PC-9 (cell line): Measurements from ENCODE around the gene AFAP1. TPM values are rescaled to one million over a fixed set of nuclear protein-coding genes. Genes with fewer than 3 reads are reported as not detected.
A peak's percentile ranks its signal among the peaks of the same experiment; 100 is the strongest.

Source experiments
- BruUV-seq: library from RNA; stranded (reverse); fragments of 400-500 nt; replicated peaks from 2 replicates; lab custom pipeline; 2021; lab: Mats Ljungman, UMichigan
- CTCF ChIA-PET: fragments of 300-600 bp; sonication (Branson Sonifier 250); formaldehyde crosslinking; loops from one replicate; lab custom pipeline; 2022; ENCODE audit warnings: antibody characterized with exemption; lab: Charles Lee
- POLR2A ChIA-PET: fragments of 300-600 bp; sonication (Branson Sonifier 250); formaldehyde crosslinking; loops from one replicate; lab custom pipeline; 2022; ENCODE audit warnings: antibody characterized with exemption; ENCODE audit not compliant: unreplicated experiment; lab: Charles Lee
- DNase-seq, 2 experiments: peaks; one replicate each; pipeline versions ENCODE4 v3.0.0 to v3.0.0-alpha.2; 2015 to 2022; ENCODE audit warnings: mixed read lengths in 1 of 2
- H2AFZ ChIP-seq: fragments of 200-600 bp; sonication (generic); 2 replicates; pipeline ENCODE4 v1.8.1; 2017; ENCODE audit warnings: antibody characterized with exemption
- H3F3A ChIP-seq: fragments of 200-600 bp; sonication (generic); 2 replicates; pipeline ENCODE4 v1.8.1; 2017; ENCODE audit warnings: antibody characterized with exemption, mild to moderate bottlenecking, low read depth; ENCODE audit not compliant: insufficient read depth
- H3K27ac ChIP-seq: fragments of 200-600 bp; sonication (generic); 2 replicates; pipeline ENCODE4 v1.6.1; 2016; ENCODE audit warnings: mixed run types
- H3K27me3 ChIP-seq: fragments of 200-600 bp; sonication (generic); 2 replicates; pipeline ENCODE4 v1.6.1; 2016; ENCODE audit warnings: low read depth, mixed run types; ENCODE audit not compliant: insufficient read depth
- H3K36me3 ChIP-seq: fragments of 200-600 bp; sonication (generic); 2 replicates; pipeline ENCODE4 v1.6.1; 2016; ENCODE audit warnings: low read depth, mixed run types
- H3K4me1 ChIP-seq: fragments of 200-600 bp; sonication (generic); replicated peaks from 2 replicates; pipeline ENCODE4 v1.6.1; 2016; ENCODE audit warnings: mixed run types; ENCODE audit not compliant: insufficient read depth
- H3K4me2 ChIP-seq: fragments of 200-600 bp; sonication (generic); 2 replicates; pipeline ENCODE4 v1.6.1; 2017; ENCODE audit warnings: mixed run types
- H3K4me3 ChIP-seq: fragments of 200-600 bp; sonication (generic); 2 replicates; pipeline ENCODE4 v1.6.1; 2016; ENCODE audit warnings: mixed run types
- H3K79me2 ChIP-seq: fragments of 200-600 bp; sonication (generic); 2 replicates; pipeline ENCODE4 v1.6.1; 2017; ENCODE audit warnings: low read depth, mixed run types
- H3K9me2 ChIP-seq: fragments of 200-600 bp; sonication (generic); 2 replicates; pipeline ENCODE4 v1.8.1; 2017; ENCODE audit warnings: mild to moderate bottlenecking; ENCODE audit not compliant: insufficient read depth
- H3K9me3 ChIP-seq: fragments of 200-600 bp; sonication (generic); 2 replicates; pipeline ENCODE4 v1.8.1; 2016; ENCODE audit warnings: low read depth; ENCODE audit not compliant: insufficient read depth
- H4K20me1 ChIP-seq: fragments of 200-600 bp; sonication (generic); 2 replicates; pipeline ENCODE4 v1.8.1; 2017; ENCODE audit not compliant: insufficient read depth
- EZH2 ChIP-seq: fragments of 200-600 bp; sonication (generic); IDR thresholded peaks from 2 replicates; pipeline ENCODE4 v1.8.0; 2017; ENCODE audit warnings: antibody characterized with exemption, low read depth
- intact Hi-C: fragments of 100-400 bp; cut with micrococcal nuclease; formaldehyde crosslinking; loops from one replicate; pipeline ENCODE4 v1.10.0; 2022; ENCODE audit not compliant: unreplicated experiment
- total RNA-seq: library from RNA; stranded (reverse); gene quantifications from 2 replicates; pipeline ENCODE4 v1.2.3, GENCODE V29; 2021
- TF ChIP-seq, protein P1 (sequence below): fragments of 200-600 bp; sonication (generic); conservative IDR thresholded peaks from 2 replicates; pipeline ENCODE4 v1.6.1; 2017; ENCODE audit warnings: mixed run types, antibody characterized with exemption, mild to moderate bottlenecking, moderate library complexity

Gene AFAP1
- total RNA-seq, 1 experiment from 2014 or later: 69.6 TPM

DNA sequence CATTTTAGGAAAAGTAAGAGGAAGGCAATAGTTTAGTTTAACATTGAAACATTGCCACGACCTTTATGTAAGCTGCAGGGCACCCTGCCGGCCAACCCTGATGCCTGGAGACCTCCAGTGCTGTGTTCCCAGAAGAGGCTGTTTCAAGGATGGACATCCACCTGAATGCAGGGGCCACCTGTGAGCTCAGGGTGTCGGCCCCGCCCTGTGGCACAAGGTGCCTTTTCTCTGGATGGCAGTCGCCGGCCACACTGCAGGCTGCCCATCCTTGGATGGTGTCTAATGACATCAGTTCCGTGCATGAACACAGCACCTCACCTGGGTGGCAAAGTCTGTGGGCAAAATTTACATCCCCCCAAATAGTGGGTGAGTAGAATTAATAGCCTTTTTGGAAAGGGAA lies 180.0 kb downstream of the AFAP1 start:
- H3K36me3 ChIP-seq: no peaks in the 10 kb centered on the region; the same call in 1 of the 2 replicates
- H3K4me1 ChIP-seq: peaks cover 17% of the 10 kb centered on the region; the same call in 1 of the 2 replicates
- no peak overlapping the region for H3K4me2 ChIP-seq
- no peaks in the 10 kb centered on the region for H3K9me2 ChIP-seq
- BruUV-seq: no TSS peak
- DNase-seq: no peak
- H3K4me3 ChIP-seq: no peak overlapping the region
- no peak for TF ChIP-seq EZH2
- TF ChIP-seq, protein P1, sequence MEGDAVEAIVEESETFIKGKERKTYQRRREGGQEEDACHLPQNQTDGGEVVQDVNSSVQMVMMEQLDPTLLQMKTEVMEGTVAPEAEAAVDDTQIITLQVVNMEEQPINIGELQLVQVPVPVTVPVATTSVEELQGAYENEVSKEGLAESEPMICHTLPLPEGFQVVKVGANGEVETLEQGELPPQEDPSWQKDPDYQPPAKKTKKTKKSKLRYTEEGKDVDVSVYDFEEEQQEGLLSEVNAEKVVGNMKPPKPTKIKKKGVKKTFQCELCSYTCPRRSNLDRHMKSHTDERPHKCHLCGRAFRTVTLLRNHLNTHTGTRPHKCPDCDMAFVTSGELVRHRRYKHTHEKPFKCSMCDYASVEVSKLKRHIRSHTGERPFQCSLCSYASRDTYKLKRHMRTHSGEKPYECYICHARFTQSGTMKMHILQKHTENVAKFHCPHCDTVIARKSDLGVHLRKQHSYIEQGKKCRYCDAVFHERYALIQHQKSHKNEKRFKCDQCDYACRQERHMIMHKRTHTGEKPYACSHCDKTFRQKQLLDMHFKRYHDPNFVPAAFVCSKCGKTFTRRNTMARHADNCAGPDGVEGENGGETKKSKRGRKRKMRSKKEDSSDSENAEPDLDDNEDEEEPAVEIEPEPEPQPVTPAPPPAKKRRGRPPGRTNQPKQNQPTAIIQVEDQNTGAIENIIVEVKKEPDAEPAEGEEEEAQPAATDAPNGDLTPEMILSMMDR: no peak
- intact Hi-C loops: loop anchor here (5.0 to 10.0 kb wide), 3 partner anchors 105 to 567 kb away; partner anchors contain the start of gene SORCS2
- H2AFZ ChIP-seq: no peak overlapping the region
- no peaks in the 10 kb centered on the region for H3K27me3 ChIP-seq
- ChIA-PET CTCF (interaction anchor here (1.0 kb wide), 1 partner anchor 11 kb away, joined by 3 read pairs; no protein-coding TSS in a partner anchor), POLR2A (interaction anchor here (0.5 kb wide), 1 partner anchor 974 kb away, joined by 3 read pairs; no protein-coding TSS in a partner anchor)
- H3K27ac ChIP-seq: 0 out of 2 replicates have a peak overlapping the region, but pooled peaks have one; percentile 26
- H3K9me3 ChIP-seq: no peaks in the 10 kb centered on the region
- H3K79me2 ChIP-seq: peaks cover 100% of the 10 kb centered on the region
- peaks cover 97% of the 10 kb centered on the region for H4K20me1 ChIP-seq
- peaks cover 46% of the 10 kb centered on the region; the same call in 1 of the 2 replicates for H3F3A ChIP-seq

DNA sequence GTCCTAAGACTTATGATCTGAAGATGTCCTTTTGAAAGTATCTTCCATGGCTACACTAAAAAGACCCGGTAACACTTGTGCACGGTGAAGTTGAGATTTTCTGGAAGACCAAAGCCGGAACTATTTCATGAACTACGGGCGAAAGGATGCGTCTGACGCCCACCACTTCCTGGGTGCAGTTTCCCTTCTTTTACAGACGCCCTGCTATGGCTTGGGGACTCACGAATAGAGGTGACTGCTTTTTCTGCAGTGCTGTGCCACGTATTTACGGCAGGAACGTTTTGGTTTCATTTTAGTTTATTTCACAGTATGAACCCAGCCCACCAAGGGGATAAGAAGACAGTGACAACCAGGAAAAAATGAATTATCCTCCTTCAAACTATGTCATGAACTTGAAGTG lies 180.4 kb downstream of the AFAP1 start:
- Histone ChIP-seq H3K4me3 (no peak overlapping the region), H3K4me1 (peaks cover 17% of the 10 kb centered on the region; the same call in 1 of the 2 replicates), H3K9me3 (no peaks in the 10 kb centered on the region), H3F3A (peaks cover 45% of the 10 kb centered on the region; the same call in 1 of the 2 replicates), H3K79me2 (peaks cover 100% of the 10 kb centered on the region), H3K9me2 (no peaks in the 10 kb centered on the region), H4K20me1 (peaks cover 96% of the 10 kb centered on the region), H3K27ac (no peak overlapping the region), H3K4me2 (no peak overlapping the region), H2AFZ (no peak overlapping the region), H3K36me3 (no peaks in the 10 kb centered on the region; the same call in 1 of the 2 replicates), H3K27me3 (no peaks in the 10 kb centered on the region)
- no TSS peak for BruUV-seq
- ChIA-PET POLR2A (no interaction called here), CTCF (interaction anchor here (1.0 kb wide), 1 partner anchor 11 kb away, joined by 3 read pairs; no protein-coding TSS in a partner anchor)
- TF ChIP-seq, protein P1: no peak
- no peak for TF ChIP-seq EZH2
- no peak for DNase-seq
- intact Hi-C loops: loop anchor here (5.0 to 10.0 kb wide), 2 partner anchors 104 to 567 kb away; partner anchors contain the start of gene SORCS2

DNA sequence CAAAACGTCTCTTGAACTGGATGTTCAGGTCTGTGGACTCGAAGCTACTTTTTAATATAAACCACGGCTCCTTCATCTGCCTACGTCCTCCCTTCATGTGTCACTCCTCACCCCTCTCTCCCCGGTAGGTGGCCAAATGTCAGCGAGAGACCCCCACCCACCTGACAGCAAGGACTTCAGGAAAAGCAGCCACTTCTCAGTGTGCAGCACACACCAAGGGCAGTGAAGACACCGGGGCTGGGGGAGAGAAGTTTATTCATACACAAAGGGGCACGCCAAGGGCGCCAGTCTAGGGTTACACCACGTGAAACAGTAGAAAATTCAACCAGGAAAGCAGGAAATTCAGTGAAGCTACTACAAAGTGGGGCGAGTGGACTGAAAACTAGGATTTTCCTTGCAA lies 181.2 kb downstream of the AFAP1 start:
- TF ChIP-seq, protein P1: no peak
- TF ChIP-seq EZH2: no peak
- peaks cover 43% of the 10 kb centered on the region for H3F3A ChIP-seq
- H3K4me1 ChIP-seq: peaks cover 17% of the 10 kb centered on the region; the same call in 1 of the 2 replicates
- POLR2A ChIA-PET: interaction anchor here (0.6 kb wide), 1 partner anchor 693 kb away, joined by 4 read pairs; no protein-coding TSS in a partner anchor
- no peaks in the 10 kb centered on the region for H3K9me3 ChIP-seq
- no peaks in the 10 kb centered on the region for H3K27me3 ChIP-seq
- H3K27ac ChIP-seq: no peak overlapping the region
- H3K4me2 ChIP-seq: no peak overlapping the region
- H3K79me2 ChIP-seq: peaks cover 98% of the 10 kb centered on the region
- BruUV-seq: no TSS peak
- intact Hi-C loops: loop anchor here (5.0 to 10.0 kb wide), 2 partner anchors 104 to 566 kb away; partner anchors contain the start of gene SORCS2
- peaks cover 89% of the 10 kb centered on the region for H4K20me1 ChIP-seq
- H3K4me3 ChIP-seq: no peak overlapping the region
- no peaks in the 10 kb centered on the region for H3K9me2 ChIP-seq
- DNase-seq: no peak
- H3K36me3 ChIP-seq: no peaks in the 10 kb centered on the region; the same call in 1 of the 2 replicates
- no peak overlapping the region for H2AFZ ChIP-seq
- CTCF ChIA-PET: no interaction called here
